Cerebellar nuclear complex (tissue), 1 donor: Measurements from ENCODE around the gene XXYLT1.

Experiments used
- DNase-seq, 2 experiments: peaks; one replicate each; lab custom pipeline; 2025; lab: John Stamatoyannopoulos, UW

The XXYLT1 gene

DNA sequence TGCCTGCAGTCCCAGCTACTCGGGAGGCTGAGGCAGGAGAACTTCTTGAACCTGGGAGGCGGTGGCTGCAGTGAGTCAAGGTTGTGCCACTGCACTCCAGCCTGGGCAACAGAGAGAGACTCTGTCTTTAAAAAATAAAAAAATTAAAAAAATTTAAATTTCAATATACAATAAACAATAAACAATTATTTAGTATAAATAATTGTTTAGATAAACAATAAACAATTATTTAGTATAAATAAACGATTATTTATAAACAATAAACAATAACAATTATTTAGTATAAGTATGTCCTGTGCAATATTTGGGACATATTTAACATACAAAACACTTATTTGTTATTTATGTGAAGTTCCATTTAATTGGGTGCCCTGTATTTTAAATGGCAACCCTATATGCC lies 119.6 kb downstream of the XXYLT1 start:
- no peak for DNase-seq

DNA sequence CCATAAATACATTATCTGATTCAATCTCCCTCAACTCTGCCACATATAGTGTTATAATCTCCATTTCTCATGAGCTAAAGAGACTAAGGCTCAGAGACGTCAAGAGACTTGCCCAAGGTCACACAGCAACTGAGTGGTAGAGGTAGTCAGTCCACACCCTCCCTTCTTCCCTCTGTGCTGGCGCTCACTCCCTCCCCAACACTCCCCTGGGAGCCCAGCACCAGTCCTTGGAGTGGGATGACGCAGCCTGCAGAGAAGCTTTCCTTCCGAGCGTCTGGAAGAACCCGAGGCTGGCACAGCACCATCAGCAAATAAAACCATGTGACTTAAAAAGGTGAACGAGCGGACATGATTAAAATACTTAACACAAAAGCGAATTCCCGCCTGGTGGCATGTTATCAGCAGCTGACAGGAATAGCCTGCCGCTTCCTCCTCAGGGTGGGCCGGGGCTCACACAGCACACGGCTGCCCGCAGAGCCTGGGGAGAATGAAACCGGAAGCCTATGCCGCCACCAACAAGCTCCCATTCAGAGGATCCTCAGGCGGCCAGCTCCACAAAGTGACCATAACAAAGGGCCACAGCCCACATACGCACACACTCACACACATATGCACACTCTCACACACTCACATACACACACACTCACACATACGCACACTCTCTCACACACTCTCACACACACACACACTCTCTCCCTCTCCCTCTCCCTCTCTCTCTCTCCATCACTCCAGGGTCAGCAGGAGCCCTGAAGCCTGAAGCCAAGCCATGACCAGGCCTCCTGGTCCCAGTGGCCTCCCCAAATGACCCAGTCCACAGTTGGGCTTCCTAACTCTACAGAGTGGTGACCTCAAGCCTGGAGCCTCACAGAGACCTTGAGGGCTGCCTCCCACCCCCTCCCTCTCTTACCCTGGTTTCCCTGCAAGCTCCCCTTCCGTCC lies 120.5 kb downstream of the XXYLT1 start:
- no peak for DNase-seq

DNA sequence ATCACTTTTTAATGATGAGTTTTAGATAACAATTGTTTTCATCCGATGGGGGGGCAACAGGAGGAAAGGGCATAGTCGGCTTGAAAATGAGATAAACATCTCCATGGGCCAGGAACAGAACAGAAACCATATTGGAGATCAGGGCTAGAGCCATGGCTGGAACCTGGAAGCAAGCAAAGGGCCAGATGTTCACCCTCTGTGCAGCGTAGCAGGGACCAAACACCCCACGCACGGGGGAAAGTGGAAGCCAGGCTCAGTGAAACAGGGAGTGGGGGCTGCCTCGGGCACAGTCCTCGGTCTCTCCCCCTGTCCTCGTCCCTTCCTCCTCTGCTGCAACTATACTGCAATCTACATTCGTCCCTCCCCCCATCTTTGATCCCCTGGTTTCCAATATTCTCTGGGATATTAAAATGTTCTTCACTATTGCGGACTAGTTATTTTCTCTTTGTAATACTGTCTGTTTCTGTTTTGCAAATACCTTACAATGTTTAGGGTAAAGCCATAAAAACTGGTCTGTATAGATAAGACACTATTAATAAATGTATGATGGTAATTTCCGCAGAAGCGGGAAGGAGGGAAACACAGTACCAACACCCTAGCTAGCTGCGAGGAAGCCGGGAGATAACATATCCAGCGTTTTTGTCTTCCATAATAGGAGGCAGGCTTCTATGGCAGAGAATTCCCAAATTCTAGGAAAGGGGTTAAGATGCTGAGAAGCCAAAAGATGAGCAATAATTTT lies 121.5 kb downstream of the XXYLT1 start:
- DNase-seq = no peak

DNA sequence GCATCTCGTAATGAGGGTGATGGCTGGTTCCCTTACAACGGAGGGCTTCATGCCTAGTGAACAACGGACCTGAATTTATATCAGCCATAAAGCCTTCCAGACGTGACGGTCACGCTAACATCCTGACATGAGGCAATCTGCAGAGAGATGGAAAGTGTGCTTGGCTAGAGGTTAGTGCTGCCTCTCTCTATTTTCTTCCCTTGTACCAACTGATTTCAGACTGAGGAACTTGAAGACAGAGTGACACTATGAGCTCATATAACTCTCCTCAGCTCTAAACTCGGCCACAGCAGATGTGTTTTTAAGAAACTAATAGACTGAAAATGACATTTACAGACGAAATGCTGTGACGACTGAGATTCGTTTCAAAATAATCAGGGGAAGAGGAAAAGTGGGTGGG lies 122.4 kb downstream of the XXYLT1 start:
- no peak for DNase-seq

DNA sequence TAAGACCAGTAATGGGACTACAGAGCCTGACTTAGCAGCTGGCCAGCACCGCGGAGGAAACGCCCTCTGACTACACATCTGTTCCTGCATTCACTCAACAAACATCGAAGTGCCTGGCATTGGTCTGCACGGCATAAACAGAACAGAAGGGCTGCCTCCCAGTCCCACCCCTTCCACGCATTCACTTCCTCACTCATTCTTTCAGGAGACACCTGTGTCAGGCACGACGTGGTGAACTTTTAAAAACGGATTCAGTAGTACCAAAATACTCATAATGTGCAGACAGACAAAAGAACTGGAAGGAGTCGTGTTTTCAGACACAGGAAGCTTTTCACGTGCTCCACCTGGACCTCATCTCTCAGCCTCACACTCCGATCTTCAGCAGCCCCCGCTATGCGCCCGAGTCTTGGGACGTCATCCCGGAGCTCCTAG lies 123.3 kb downstream of the XXYLT1 start:
- DNase-seq = no peak

DNA sequence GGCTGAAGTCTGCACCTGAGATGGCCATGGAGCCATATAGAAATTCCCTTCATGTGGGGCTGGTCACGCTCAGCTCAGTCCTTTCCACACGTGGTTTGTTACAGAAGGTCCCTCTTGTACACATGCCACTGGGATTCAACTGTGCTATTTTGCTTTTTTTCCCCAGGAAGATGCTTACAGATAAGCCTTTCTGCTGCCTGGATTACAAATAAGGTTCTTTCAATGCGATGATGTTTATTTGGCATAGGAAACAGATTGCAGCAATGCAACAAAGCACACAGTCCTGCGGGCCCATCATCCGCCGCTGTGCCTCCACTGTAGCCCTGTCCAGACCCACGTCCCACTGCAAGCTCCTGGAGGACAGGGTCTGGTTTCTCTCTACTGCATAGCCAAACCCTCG lies 124.8 kb downstream of the XXYLT1 start:
- DNase-seq = no peak

DNA sequence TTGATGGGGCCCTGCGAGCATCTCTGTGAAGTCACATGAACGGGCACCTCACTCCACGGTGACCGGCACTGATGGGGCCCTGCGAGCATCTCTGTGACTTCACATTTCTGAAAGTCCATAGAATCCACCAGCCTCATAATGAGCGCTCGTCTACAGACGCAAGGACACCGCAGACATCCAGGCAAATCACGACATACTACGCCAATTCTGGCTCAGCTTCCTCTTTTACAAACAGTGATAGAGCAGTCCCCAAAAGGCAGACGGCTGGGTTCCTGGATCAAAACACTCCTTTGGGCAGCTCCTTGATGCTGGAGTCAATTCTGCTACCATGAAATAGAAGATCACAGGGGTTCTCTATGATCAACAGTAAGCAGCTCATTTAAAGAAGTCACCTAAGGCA lies 125.4 kb downstream of the XXYLT1 start:
- no peak for DNase-seq

DNA sequence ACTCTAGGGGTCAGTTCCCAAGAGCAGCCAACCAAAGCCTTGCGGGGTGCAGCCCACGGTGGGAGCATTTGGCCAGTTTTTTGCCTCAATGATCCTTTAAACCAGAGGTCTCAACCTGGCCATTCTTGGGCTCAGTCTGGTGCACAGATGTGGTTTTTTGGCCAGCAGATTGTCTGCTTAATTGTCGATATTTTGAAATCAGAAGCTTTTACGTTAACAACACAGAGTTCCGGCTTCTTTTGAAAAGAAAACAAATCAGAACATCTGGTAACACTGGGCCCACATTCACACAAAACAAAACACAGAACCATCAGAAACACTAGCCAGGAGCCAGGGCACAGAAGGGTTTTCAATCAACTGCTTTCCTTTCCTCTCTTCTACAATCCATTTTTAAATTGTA lies 127.7 kb downstream of the XXYLT1 start:
- no peak for DNase-seq

DNA sequence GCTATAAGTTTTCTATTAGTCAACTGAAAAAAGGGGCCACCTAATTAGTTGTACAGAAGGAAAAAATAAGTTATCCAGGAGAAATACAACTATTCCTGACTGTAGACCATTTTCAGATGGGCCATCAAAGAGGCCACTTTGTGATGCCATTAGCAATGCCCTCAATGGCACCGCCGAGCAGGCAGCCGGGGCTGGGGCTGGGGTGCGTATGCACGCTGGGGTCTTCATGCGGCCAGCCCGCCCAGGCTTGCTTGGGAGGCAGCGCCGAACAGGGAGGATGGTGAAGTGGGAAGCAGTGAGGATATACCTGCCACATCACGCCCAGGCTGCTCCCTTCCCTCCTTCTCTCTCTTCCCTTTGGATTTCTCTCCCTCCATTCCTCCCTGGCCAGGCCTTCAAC lies 128.4 kb downstream of the XXYLT1 start:
- DNase-seq = no peak

DNA sequence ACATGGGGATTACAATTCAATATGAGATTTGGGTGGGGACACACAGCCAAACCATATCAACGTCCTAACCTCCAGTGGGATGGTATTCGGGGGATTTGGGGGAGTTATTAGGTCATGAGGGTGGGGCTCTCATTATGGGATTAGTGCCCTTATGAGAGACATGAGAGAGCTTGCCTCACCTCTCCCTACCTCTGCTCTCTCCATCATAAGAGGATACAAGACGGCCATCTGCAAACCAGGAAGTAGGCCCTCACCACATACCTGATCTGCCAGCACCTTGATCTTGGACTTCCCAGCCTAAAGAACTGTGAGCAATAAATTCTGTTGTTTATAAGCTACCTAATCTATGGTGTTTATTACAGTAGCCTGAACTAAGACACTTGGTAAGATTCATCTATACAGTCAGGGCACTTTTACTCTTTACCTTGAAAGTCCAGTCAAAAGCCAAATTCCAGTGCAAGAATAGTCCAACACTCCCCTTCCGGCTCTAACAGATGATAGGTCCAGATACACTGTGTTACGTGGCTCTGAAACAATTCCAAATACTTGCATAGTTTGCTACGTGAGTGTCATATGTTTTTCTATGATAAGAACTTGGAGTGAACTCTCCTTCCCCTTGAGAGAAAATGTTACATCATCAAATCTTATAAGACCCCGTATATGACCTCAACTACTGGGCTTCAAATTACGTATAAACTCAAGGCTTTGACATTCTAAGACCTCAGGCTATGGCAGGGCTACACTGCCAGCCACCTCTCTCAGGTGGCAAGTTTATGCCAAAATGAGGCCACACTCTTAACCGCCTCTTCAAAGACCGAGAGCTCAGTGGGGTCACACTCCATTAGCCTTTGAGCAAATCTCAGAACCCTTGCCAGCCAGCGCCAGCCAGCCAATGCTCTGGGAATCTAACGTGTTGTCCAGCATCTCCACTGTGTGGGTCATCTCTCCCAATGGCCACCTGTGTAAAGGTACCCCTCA lies 129.9 kb downstream of the XXYLT1 start:
- no peak for DNase-seq

DNA sequence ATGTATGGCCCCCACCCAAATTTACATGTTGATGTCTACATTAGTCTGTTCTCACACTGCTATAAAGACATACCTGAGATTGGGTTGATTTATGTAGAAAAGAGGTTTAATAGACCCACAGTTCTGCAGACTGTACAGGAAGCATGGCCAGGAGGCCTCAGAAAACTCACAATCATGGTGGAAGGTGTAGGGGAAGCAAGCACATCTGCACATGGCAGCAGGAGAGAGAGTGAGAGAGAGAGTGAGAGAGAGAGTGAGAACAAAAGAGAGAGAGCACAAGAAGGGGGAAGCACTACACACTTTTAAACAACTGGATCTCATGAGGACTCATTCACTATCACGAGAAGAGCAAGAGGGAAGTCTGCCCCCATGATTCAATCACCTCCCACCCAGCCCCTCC lies 130.5 kb downstream of the XXYLT1 start:
- no peak for DNase-seq

DNA sequence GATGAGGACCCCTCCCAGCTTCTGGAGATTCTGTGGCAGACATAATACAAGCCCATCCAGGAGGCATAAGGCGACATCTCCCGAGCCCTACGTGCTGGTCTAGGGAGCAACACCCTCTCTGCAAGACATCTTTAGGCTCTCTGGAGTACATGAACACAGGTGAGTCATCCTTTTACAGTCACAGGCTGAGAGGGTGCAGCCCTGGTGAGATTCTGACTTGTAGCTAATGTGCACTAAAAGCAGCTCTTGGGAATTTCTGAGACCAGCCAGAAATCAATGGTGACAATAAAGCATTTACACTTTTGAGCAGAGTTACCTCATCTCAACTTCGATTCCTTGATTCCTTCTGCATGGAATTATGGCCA lies 131.1 kb downstream of the XXYLT1 start:
- no peak for DNase-seq

DNA sequence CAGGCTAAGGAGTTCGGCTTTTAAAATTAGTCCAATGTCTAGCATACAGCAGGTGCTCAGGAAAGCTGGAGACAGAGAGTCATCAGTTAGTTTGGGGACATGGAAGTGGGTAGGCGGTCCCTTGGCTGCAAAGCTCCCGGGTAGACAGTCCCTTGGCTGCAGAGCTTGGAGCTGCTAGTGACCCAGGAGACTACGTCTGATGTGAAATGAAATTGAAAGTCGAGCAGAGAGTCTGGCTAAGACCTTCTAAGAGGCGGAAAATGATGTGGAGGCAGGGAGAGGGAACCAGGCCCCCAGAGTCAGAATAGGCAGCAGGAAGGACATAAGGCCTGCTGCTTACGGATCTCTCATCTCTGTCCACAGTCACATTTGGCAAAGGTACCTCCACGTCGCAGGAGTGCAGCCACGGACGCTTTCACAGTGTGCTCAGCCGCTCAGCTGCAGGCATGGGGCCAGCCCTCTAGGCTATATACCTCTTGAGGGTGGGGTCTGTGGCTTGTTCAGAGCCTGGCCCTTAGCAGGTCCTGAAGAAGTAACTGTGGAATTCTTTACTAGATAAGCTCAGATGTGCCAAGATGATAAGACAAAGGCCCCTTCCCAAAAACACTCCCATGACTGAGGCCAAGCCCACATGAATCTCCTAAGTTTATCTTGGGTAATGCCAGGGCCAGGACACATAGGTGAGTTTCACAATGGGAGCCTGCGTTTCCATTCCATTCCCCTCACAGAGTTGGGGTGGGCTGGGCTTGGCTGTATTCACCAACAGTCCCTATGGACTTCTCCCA lies 131.7 kb downstream of the XXYLT1 start:
- DNase-seq = no peak

DNA sequence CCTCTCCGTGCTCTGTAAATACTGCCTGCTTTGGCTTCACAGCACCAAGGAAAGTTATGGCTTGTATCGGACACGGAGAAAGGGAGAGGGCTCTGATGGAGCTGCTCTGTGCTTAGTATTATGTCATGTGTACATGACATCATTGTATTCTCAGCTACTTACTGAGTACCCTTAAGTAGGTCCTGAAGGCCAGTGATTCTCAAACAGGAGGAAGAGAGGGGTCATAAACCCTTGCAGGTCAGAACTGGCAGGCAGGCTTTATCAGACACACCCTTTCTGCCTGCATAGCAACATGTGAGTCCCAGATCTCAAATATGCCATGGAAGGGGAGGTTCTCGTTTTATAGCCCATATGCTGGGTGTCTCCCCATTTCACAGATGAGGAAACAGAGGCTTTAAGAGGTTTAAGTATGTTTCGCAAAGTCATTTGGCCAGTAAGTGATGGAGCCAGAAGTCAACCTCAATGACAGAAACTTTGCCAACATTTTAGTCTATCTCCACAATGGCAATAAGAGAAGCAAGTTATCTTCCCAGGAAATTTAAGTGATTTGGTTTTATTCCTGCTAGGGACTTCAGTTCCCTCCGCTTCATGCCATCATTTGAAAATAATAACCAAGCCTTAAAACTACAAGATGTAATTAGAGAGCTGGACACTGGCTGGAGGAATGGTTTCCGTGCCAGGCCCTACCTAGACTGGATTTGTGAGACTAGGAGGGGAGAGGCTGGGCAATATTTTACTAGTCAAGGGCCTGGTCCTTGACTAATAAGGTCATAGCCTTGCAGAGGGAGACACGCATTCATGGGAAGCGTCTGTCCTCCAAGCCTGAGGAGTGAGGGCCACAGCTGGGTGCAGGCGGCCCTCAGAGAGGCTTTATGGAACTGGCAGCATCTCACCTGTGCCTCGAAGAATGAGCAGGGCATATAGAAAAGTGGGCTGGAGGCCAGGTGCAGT lies 133.0 kb downstream of the XXYLT1 start:
- DNase-seq = no peak

DNA sequence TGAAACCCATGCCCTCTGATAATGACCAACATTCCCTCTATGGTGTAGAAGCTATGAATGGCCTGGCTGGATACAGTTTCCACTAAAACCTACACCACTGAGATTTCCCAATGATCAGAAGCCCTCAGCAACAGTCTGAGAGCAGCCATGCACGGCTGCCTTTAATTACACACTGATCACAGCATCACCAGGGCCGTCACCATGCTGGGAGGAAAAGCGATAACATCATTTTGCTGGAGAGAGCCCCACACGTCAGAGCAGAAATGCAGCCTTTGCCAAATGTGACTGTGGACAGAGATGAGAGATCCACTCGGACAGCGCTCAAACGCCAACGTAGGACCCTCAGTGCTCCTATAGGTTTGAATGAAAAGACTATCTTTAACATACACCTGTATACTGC lies 135.0 kb downstream of the XXYLT1 start:
- no peak for DNase-seq

DNA sequence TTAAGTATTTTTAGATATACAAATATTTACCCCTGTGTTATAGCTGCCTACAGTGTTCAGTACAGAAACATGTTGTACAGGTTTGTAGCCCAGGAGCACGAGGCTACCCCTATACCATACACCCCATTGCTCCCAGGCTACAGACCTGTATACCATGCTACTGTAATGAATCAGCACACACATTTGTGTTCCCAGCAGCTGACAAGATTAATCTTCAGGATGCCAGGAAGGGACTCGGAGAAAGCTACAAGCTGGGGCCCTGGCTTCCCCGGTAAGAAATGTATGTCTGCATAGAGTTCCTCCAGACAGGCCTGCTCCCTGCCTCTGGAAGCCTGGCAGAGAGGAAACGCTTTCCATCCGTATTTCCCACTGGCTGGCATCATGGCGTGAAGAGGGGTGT lies 136.5 kb downstream of the XXYLT1 start:
- DNase-seq = no peak

DNA sequence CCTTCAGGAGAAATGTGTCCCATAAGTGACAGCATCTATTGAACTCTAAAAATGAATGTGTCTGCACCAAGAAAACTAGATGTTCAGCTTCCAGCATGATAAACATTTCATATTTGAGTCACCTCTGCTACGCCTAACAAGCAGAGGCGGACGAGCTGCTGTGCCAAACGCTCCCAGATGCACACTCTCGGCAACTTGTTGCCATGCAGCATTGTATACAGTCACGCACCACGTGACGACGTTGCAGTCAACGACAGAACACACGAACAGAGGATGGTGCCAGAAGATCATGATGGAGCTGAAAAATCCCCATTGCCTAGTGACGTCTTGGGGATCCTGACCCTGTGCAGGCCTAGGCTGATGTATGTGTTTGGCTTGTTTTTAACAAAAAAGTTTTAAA lies 137.5 kb downstream of the XXYLT1 start:
- no peak for DNase-seq

DNA sequence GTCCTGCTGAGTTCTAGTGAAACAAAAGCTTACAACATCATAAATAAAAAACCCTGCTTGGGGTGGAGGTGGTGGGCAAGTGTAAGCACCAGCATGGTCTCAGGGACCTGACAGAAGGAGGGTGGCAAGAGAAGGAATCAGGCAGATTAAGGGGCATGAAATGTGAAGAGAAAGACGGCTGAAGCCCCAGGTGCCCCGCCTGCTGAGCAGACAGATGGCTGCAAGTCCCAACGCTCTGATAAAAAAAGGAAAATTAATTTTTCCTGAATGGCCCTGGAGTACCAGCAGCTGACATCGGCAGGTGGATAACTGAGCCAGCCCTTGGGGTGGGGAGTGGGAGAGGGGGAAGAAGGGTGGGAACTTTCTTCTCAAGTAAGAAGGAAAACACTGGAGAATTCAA lies 137.9 kb downstream of the XXYLT1 start:
- DNase-seq = no peak

DNA sequence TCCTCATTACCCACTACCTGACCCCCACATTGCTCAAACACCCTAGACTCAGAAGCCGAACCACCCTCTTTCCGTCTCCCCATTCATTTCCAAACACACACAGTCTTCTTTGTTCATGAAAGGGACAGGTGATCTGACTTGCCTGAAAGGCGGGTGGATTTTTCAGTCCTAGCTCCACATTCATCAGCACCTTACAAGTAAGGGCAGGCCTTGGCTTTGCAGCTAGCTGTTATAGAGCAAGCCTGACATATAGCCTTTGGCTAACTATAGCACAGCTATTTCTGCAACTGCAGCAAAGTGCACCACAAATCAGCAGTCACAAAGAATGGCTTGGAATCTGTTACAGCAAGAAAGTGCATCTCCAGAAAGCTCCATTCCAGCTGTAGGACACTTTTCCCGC lies 139.8 kb downstream of the XXYLT1 start:
- DNase-seq = no peak
